ENCODE results near the gene LMAN2. TPM values are rescaled to one million over a fixed set of nuclear protein-coding genes. Genes with fewer than 3 reads are reported as not detected.

LMAN2 gene
- polyA plus RNA-seq, 3 donors = 148 to 275 (median 259) TPM

DNA sequence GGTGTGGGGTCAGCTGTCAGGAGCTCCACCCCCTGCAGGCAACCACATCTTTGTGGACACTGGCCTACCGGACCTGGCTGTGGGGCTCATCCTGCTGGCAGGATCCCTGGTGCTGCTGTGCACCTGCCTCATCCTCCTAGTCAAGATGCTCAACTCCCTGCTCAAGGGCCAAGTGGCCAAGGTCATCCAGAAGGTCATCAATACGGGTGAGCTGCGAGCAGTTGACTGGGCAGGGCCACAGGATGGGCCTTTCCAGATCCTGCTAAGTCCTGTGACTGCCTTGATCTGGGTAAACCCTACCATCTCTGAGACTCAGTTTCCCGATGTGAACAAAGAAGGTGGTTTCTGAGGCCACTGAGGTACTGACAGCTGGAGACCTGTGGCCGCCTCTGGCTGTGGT is 42.5 kb upstream of the LMAN2 start:
- Mint-ChIP-seq H3K36me3 (no peaks in the 10 kb centered on the region), H3K4me1 (peaks cover 41% of the 10 kb centered on the region), H3K27me3 (ENCODE audit: low read depth in 3 of 3) (peaks cover 3 to 9% (median 9%) of the 10 kb centered on the region in 3 donors), H3K9me3 (no peaks in the 10 kb centered on the region), H3K27ac (peak overlapping the region in 1 of 7 donors; percentile 70), H3K4me3 (no peak overlapping the region)
- Histone ChIP-seq H3K27me3 (ENCODE audit: control insufficient read depth in 2 of 2, insufficient read depth in 2 of 2, low read length in 2 of 2) (no peaks in the 10 kb centered on the region), H3K4me2 (replicated peaks; ENCODE audit: extremely low read depth, low read length, poor library complexity, severe bottlenecking) (no peak overlapping the region), H3K9ac (ENCODE audit: insufficient read depth, low read length, poor library complexity, severe bottlenecking) (no peak overlapping the region), H3K4me3 (replicated peaks in 1 of 3; ENCODE audit: low read depth in 2 of 3, low read length in 3 of 3) (no peak overlapping the region), H2AFZ (ENCODE audit: insufficient read depth, low read depth, low read length, poor library complexity, severe bottlenecking) (no peak overlapping the region), H3K36me3 (replicated peaks in 1 of 2; ENCODE audit: control insufficient read depth in 1 of 2, insufficient read depth in 2 of 2, low read length in 2 of 2) (no peaks in the 10 kb centered on the region), H3K9me3 (replicated peaks in 1 of 2; ENCODE audit: control insufficient read depth in 1 of 2, insufficient read depth in 1 of 2, low read length in 2 of 2) (no peaks in the 10 kb centered on the region), H3K79me2 (ENCODE audit: insufficient read depth, low read length) (no peaks in the 10 kb centered on the region), H3K27ac (ENCODE audit: low read depth in 1 of 2, low read length in 2 of 2) (no peak overlapping the region), H3K4me1 (ENCODE audit: control insufficient read depth in 1 of 2, insufficient read depth in 2 of 2, low read length in 2 of 2) (peaks cover 38 to 39% of the 10 kb centered on the region in 2 donors), H4K20me1 (ENCODE audit: insufficient read depth, low read length) (no peaks in the 10 kb centered on the region)
- intact Hi-C loops (cut with micrococcal nuclease) = loop anchor here (2.0 to 5.0 kb wide), 3 partner anchors 33 to 108 kb away; partner anchors contain the start of gene GRK6 (in 1 of the 2)
- no peak for TF ChIP-seq CTCF (IDR thresholded peaks at IDR 0.05)
- 96% methylated on average over 4 of the region's 5 CpGs for WGBS (ENCODE audit: insufficient coverage)
- DNase-seq = no peak

DNA sequence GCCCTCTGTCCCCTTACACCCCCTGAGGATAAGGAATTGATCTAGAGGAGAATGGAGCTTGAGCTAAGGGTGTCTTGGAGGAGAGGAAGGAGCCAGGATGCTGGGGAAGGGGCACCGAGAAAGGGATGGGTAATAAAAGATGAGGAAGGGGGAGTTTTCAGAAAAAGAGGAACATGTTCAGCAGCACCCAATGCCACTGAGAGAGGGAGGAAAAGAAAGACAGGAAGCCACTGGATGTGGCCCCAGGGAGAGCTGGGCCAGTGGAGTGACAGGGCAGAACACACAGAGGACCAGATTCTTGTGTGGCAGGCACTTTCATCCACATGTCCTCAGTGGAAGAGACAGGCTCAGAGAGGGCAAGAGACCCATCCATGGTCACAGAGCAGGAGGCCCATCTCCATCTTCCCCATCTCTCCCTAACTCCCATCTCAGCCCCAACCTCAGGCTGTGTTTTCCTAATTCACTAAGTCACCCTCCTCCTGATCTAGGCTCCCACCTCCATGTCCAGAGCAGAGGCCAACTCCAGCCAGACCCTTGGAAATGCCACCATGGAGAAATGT is 41.8 kb upstream of the LMAN2 start:
- peak; percentile 40 to 65 (median 59) for DNase-seq
- peak overlapping the region in 1 of 2 donors; percentile 30 for H3K4me3 Mint-ChIP-seq

More for the DNA sequence above, 41.8 kb upstream of the LMAN2 start:
- no peak for TF ChIP-seq CTCF (IDR thresholded peaks at IDR 0.05)
- Mint-ChIP-seq H3K27ac (peak overlapping the region; percentile 15 to 80 (median 65)), H3K36me3 (no peaks in the 10 kb centered on the region), H3K4me1 (peaks cover 48% of the 10 kb centered on the region), H3K9me3 (no peaks in the 10 kb centered on the region), H3K27me3 (ENCODE audit: low read depth in 3 of 3) (peaks cover 2 to 9% (median 8%) of the 10 kb centered on the region in 3 donors)
- intact Hi-C loops (cut with micrococcal nuclease) = loop anchor here (2.0 to 5.0 kb wide), 3 partner anchors 34 to 109 kb away; partner anchors contain the start of gene GRK6 (in 1 of the 2)
- H4K20me1 ChIP-seq (ENCODE audit: insufficient read depth, low read length) = no peaks in the 10 kb centered on the region
- H3K79me2 ChIP-seq (ENCODE audit: insufficient read depth, low read length) = no peaks in the 10 kb centered on the region
- WGBS (ENCODE audit: insufficient coverage) = 0% methylated on average over 1 of the region's 1 CpG
- H3K36me3 ChIP-seq (replicated peaks in 1 of 2; ENCODE audit: control insufficient read depth in 1 of 2, insufficient read depth in 2 of 2, low read length in 2 of 2) = no peaks in the 10 kb centered on the region
- peak overlapping the region in 1 of 2 donors; percentile 26 for H3K27ac ChIP-seq (ENCODE audit: low read depth in 1 of 2, low read length in 2 of 2)
- H3K4me1 ChIP-seq (ENCODE audit: control insufficient read depth in 1 of 2, insufficient read depth in 2 of 2, low read length in 2 of 2) = peaks cover 44 to 46% of the 10 kb centered on the region in 2 donors
- no peak overlapping the region for H2AFZ ChIP-seq (ENCODE audit: insufficient read depth, low read depth, low read length, poor library complexity, severe bottlenecking)
- H3K9me3 ChIP-seq (replicated peaks in 1 of 2; ENCODE audit: control insufficient read depth in 1 of 2, insufficient read depth in 1 of 2, low read length in 2 of 2) = no peaks in the 10 kb centered on the region
- no peak overlapping the region for H3K4me3 ChIP-seq (replicated peaks in 1 of 3; ENCODE audit: low read depth in 2 of 3, low read length in 3 of 3)
- H3K4me2 ChIP-seq (replicated peaks; ENCODE audit: extremely low read depth, low read length, poor library complexity, severe bottlenecking) = peak overlapping the region; percentile 34
- no peak overlapping the region for H3K9ac ChIP-seq (ENCODE audit: insufficient read depth, low read length, poor library complexity, severe bottlenecking)
- no peaks in the 10 kb centered on the region for H3K27me3 ChIP-seq (ENCODE audit: control insufficient read depth in 2 of 2, insufficient read depth in 2 of 2, low read length in 2 of 2)
